B cell (primary cell): ENCODE data around the gene TENM4.

Experiments
- EZH2 ChIP-seq: IDR thresholded peaks from 2 replicates; pipeline ENCODE4 v1.6.1; 2012; ENCODE audit warnings: borderline replicate concordance, low read depth, mild to moderate bottlenecking, moderate library complexity, low read length; ENCODE audit not compliant: insufficient read depth, poor library complexity, severe bottlenecking
- TF ChIP-seq, protein P1 (sequence below): fragments of 200-600 bp; IDR thresholded peaks from one replicate; pipeline ENCODE4 v1.8.0; 2022; ENCODE audit warnings: antibody characterized with exemption, mild to moderate bottlenecking

DNA sequence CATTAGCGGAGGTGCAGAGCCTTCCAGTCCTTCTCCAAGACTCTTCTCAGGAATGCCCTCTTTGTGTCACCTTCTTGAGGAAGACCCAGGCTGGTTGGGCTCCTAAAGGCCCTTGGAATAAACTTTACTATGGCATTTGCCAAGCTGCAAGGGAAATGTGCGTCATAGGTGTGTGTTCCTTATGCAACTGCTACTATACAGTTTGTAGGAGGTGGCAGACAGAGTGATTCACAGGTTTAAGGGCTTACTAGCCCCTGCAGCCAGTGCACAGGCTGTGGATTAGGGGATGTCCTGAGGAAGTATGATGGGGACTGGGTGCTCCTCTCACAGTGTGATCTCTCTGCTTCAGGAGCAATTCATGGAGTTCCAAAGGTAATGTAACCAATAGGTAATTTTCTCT is 74.6 kb downstream of the TENM4 start:
- TF ChIP-seq, protein P1, sequence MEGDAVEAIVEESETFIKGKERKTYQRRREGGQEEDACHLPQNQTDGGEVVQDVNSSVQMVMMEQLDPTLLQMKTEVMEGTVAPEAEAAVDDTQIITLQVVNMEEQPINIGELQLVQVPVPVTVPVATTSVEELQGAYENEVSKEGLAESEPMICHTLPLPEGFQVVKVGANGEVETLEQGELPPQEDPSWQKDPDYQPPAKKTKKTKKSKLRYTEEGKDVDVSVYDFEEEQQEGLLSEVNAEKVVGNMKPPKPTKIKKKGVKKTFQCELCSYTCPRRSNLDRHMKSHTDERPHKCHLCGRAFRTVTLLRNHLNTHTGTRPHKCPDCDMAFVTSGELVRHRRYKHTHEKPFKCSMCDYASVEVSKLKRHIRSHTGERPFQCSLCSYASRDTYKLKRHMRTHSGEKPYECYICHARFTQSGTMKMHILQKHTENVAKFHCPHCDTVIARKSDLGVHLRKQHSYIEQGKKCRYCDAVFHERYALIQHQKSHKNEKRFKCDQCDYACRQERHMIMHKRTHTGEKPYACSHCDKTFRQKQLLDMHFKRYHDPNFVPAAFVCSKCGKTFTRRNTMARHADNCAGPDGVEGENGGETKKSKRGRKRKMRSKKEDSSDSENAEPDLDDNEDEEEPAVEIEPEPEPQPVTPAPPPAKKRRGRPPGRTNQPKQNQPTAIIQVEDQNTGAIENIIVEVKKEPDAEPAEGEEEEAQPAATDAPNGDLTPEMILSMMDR = no peak
- TF ChIP-seq EZH2 = no peak
